Esophagus muscularis mucosa (tissue), 4 donors: ENCODE results near the gene MYO9B. TPM values are rescaled to one million over a fixed set of nuclear protein-coding genes. Genes with fewer than 3 reads are reported as not detected.

ENCODE experiments used
- DNase-seq: peaks from one replicate; pipeline ENCODE4 v3.0.0-alpha.2; 2017; ENCODE audit errors: extremely low spot score
- H3K27ac ChIP-seq, 4 donors: fragments of 200-600 bp; sonication (generic); replicated peaks in 1 of 4; 1 replicate in 3 of 4; 2 replicates in 1 of 4; pipeline ENCODE4 v1.5.1; 2016 to 2019; ENCODE audit warnings: mild to moderate bottlenecking in 1 of 4
- H3K27me3 ChIP-seq, 4 donors: fragments of 200-600 bp; sonication (generic); one replicate each; pipeline versions ENCODE4 v1.5.1 to v1.6.0; 2016 to 2019
- H3K36me3 ChIP-seq, 4 donors: fragments of 200-600 bp; sonication (generic); one replicate each; pipeline ENCODE4 v1.5.1; 2016 to 2019
- H3K4me1 ChIP-seq, 4 donors: fragments of 200-600 bp; sonication (generic); one replicate each; pipeline ENCODE4 v1.5.1; 2016 to 2019
- H3K4me3 ChIP-seq, 4 donors: fragments of 200-600 bp; sonication (generic); 1 replicate in 2 of 4; 2 replicates in 2 of 4; pipeline ENCODE4 v1.5.1; 2016 to 2019; ENCODE audit warnings: mild to moderate bottlenecking in 4 of 4, moderate library complexity in 1 of 4
- H3K9me3 ChIP-seq, 4 donors: fragments of 200-600 bp; sonication (generic); 1 replicate in 3 of 4; 2 replicates in 1 of 4; pipeline ENCODE4 v1.5.1; 2016 to 2019
- CTCF ChIP-seq, 3 experiments: fragments of 200-600 bp in 2 of 3; fragments of 450-650 bp in 1 of 3; sonication (generic) in 2 of 3; IDR thresholded peaks; one replicate each; pipeline ENCODE4 v1.5.1; 2017 to 2019; ENCODE audit warnings: antibody characterized with exemption in 3 of 3, mild to moderate bottlenecking in 2 of 3, moderate library complexity in 1 of 3
- EP300 ChIP-seq: sonication (generic); formaldehyde crosslinking; IDR thresholded peaks from one replicate; pipeline ENCODE4 v1.6.1; 2017; ENCODE audit warnings: antibody characterized with exemption
- POLR2A ChIP-seq: fragments of 450-650 bp; IDR thresholded peaks from one replicate; pipeline ENCODE4 v1.6.1; 2017; ENCODE audit warnings: antibody characterized with exemption, moderate library complexity, mild to moderate bottlenecking, low read depth
- POLR2AphosphoS5 ChIP-seq, 2 donors: sonication (generic); formaldehyde crosslinking; IDR thresholded peaks; one replicate each; pipeline ENCODE4 v1.6.1; 2017; ENCODE audit warnings: antibody characterized with exemption in 2 of 2
- WGBS: methylation state at CpG from one replicate; pipeline ENCODE4 v1.1.5; 2018; 5-methylcytosine and 5-hydroxymethylcytosine counted together
- intact Hi-C: fragments of 100-400 bp; cut with DNase I; formaldehyde crosslinking; loops from one replicate; pipeline ENCODE4 v1.15.1; 2023
- total RNA-seq, 4 donors: library from RNA; depleted of rRNA; stranded (reverse); fragments of >200 nt; gene quantifications; one replicate each; pipeline versions ENCODE4 v1.1.0 to v1.2.1, GENCODE V29; 2016

MYO9B gene
- total RNA-seq, 4 donors from 2014 or later = 52.6 to 73.3 (median 57.7) TPM

- H3K4me3 ChIP-seq = no peak overlapping the region
- H3K9me3 ChIP-seq = no peaks in the 10 kb centered on the region
- H3K27ac ChIP-seq = no peak overlapping the region
- peaks cover 10 to 19% (median 14%) of the 10 kb centered on the region in 4 donors for H3K4me1 ChIP-seq
- 89% methylated on average over 8 of the region's 15 CpGs for WGBS
- no peak for DNase-seq
- intact Hi-C loops = no loop called here
- H3K27me3 ChIP-seq = no peaks in the 10 kb centered on the region
- peaks cover 0 to 25% (median 2%) of the 10 kb centered on the region in 4 donors for H3K36me3 ChIP-seq
- TF ChIP-seq EP300 (no peak), CTCF (IDR thresholded peaks at IDR 0.05) (no peak), POLR2A (no peak), POLR2AphosphoS5 (IDR thresholded peaks at IDR 0.05) (no peak)
These were observed 174.4 kb downstream of the MYO9B start for GRCh38 chr19:17249887-17250548.

- no peak for TF ChIP-seq CTCF (IDR thresholded peaks at IDR 0.05)
- no peak for TF ChIP-seq EP300
- no peak for TF ChIP-seq POLR2AphosphoS5 (IDR thresholded peaks at IDR 0.05)
- TF ChIP-seq POLR2A = no peak
- Histone ChIP-seq H3K9me3 (peaks cover 0 to 6% (median 2%) of the 10 kb centered on the region in 4 donors), H3K36me3 (peaks cover 0 to 61% (median 5%) of the 10 kb centered on the region in 4 donors), H3K4me1 (no peaks in the 10 kb centered on the region), H3K27ac (no peak overlapping the region), H3K4me3 (no peak overlapping the region), H3K27me3 (no peaks in the 10 kb centered on the region)
- 89% methylated on average over 10 of the region's 10 CpGs for WGBS
- intact Hi-C loops = no loop called here
- no peak for DNase-seq
These were observed 179.1 kb downstream of the MYO9B start for GRCh38 chr19:17254636-17255035.

GRCh38 chr19:17255150-17255621 is 179.6 kb downstream of the MYO9B start:
- Histone ChIP-seq H3K4me3 (no peak overlapping the region), H3K4me1 (no peaks in the 10 kb centered on the region), H3K9me3 (peaks cover 0 to 10% (median 2%) of the 10 kb centered on the region in 4 donors), H3K27me3 (no peaks in the 10 kb centered on the region), H3K27ac (no peak overlapping the region), H3K36me3 (peaks cover 0 to 62% (median 5%) of the 10 kb centered on the region in 4 donors)
- 82% methylated on average over 8 of the region's 18 CpGs for WGBS
- intact Hi-C loops = no loop called here
- DNase-seq = no peak
- TF ChIP-seq POLR2AphosphoS5 (IDR thresholded peaks at IDR 0.05) = no peak

GRCh38 chr19:17256130-17256529 is 180.6 kb downstream of the MYO9B start:
- Histone ChIP-seq H3K36me3 (peaks cover 0 to 61% (median 5%) of the 10 kb centered on the region in 4 donors), H3K4me1 (no peaks in the 10 kb centered on the region), H3K9me3 (peaks cover 0 to 10% (median 2%) of the 10 kb centered on the region in 4 donors), H3K27ac (no peak overlapping the region), H3K27me3 (no peaks in the 10 kb centered on the region), H3K4me3 (no peak overlapping the region)
- no peak for TF ChIP-seq CTCF (IDR thresholded peaks at IDR 0.05)
- no peak for TF ChIP-seq POLR2A
- no peak for TF ChIP-seq EP300
- no peak for TF ChIP-seq POLR2AphosphoS5 (IDR thresholded peaks at IDR 0.05)
- intact Hi-C loops = no loop called here
- 76% methylated on average over 3 of the region's 3 CpGs for WGBS
- no peak for DNase-seq

- H3K27ac ChIP-seq = no peak overlapping the region
- DNase-seq = no peak
- no peaks in the 10 kb centered on the region for H3K27me3 ChIP-seq
- no peak overlapping the region for H3K4me3 ChIP-seq
- 97% methylated on average over 8 of the region's 9 CpGs for WGBS
- H3K4me1 ChIP-seq = no peaks in the 10 kb centered on the region
- H3K36me3 ChIP-seq = peaks cover 0 to 42% (median 3%) of the 10 kb centered on the region in 4 donors
- peaks cover 0 to 10% (median 2%) of the 10 kb centered on the region in 4 donors for H3K9me3 ChIP-seq
- intact Hi-C loops = no loop called here
- TF ChIP-seq CTCF (IDR thresholded peaks at IDR 0.05) (no peak), EP300 (no peak), POLR2AphosphoS5 (IDR thresholded peaks at IDR 0.05) (no peak), POLR2A (no peak)
These were observed 183.7 kb downstream of the MYO9B start for GRCh38 chr19:17259118-17259780.
